CD4-positive, alpha-beta T cell treated with Interleukin-6 at 100 ng/mL for 8 hours (primary cell): ENCODE measurements around the gene SYT11.
"Not testable (repeated sequence)": the region's sequence is repeated elsewhere in the genome, so short reads cannot be mapped to it uniquely, and the experiment has no call there.

Source experiments
- DNase-seq: peaks from one replicate; pipeline ENCODE4 v3.0.0-alpha.2; 2020; ENCODE audit warnings: mixed read lengths, low spot score

Gene SYT11, protein sequence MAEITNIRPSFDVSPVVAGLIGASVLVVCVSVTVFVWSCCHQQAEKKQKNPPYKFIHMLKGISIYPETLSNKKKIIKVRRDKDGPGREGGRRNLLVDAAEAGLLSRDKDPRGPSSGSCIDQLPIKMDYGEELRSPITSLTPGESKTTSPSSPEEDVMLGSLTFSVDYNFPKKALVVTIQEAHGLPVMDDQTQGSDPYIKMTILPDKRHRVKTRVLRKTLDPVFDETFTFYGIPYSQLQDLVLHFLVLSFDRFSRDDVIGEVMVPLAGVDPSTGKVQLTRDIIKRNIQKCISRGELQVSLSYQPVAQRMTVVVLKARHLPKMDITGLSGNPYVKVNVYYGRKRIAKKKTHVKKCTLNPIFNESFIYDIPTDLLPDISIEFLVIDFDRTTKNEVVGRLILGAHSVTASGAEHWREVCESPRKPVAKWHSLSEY

DNA sequence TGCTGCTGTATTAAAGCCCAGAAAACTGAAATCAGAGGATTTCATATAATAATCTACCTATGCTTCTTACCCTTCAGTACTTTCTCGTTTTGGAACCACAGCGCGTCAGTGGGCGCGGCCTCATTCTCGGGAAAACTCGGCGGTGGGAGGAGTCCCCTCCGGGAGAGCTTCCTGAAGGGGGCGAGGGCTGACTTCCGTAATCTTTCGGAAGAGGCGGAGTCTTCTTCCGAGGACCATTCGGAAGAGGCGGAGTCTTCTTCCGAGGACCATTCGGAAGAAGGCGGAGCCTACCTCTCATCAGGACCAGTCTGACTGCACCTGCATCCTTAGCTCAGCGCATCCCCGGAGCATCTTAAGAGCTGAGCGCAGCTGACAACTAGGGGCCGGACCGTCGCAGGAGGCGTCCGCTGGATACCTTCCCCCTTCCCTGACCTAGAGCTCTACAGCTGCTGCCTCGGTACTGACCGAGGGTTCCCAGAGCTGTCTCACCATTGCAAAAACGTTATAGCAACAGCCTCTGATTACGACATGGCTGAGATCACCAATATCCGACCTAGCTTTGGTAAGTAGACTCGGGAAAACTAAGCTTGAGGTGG is at the start of gene SYT11:
Gene SYT11, plus strand, starts transcription at position 334 of the 596 bp plus-strand sequence. Its CDS starts 195 bp downstream, at position 529.
- DNase-seq: peak; percentile 94

DNA sequence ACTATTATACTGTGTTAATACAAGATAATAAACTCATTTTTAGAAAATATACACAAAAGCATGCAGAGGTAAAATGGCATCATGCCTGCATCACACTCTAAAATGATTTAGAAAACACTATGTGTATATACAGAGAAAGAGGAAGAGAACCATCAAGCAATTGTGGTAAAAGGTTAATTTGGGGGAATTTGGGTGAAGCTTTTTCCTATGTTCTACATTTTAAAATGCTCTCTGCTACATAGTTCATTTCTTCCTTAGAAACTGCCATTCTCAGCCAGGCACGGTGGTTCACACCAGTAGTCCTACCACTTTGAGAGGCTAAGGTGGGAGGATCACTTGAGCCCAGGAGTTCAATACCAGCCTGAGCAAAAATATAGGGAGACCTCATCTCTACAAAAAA is 46.5 kb upstream of the SYT11 start:
- no peak for DNase-seq

DNA sequence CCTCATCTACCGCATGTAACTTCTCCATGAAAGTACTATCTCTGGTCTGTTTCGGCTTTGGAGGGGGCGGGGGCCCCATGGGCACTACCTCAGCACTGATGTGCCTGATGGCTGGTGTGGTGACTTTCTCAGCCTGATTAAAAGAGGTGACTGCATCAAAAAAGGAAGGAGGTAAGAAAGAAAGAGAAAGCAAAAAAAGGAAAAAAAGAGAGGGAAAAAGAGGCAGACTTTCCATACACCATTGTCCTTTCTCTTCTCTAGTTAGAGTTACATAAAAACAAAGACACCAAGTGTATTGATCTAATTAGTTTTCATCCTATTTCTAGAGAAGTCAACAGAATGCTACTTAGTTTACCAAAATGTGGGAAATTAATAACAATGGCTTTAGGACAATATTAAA is 45.7 kb upstream of the SYT11 start:
- DNase-seq: no peak

DNA sequence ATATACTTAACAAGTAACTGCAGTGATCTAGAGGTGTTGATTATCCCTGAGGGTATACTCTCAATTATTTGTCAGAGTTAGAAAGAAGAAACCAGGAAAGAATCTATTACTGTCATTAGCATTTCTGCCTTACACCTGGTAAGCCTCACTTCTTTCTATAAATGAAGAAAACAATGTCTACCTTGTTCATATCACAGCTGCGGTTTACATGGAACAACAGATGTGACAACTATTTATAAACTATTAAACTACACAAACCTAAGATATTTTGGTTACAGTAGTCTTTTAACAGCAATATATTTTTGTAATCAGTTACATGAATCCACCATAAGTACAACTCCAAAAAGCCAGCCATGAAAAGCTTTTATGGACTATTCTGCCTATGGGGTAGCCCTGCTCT is 43.0 kb upstream of the SYT11 start:
- no peak for DNase-seq

DNA sequence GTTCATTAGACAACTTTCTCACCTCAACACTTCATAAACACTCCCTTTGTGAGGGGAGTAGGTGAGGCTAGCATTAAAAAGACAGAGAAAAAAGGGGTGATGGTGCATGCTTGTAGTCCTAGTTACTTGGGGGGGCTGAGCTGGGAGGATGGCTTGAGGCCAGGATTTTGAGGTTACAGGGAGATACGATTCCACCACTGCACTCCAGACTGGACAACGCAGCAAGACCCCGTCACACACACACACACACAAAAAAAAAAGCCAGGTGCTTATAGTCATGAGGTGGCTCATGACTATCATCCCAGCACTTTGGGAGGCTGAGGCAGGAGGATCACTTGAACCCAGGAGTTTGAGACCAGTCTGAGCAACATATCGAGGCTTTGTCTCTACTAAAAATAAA is 31.9 kb upstream of the SYT11 start:
- no peak for DNase-seq

DNA sequence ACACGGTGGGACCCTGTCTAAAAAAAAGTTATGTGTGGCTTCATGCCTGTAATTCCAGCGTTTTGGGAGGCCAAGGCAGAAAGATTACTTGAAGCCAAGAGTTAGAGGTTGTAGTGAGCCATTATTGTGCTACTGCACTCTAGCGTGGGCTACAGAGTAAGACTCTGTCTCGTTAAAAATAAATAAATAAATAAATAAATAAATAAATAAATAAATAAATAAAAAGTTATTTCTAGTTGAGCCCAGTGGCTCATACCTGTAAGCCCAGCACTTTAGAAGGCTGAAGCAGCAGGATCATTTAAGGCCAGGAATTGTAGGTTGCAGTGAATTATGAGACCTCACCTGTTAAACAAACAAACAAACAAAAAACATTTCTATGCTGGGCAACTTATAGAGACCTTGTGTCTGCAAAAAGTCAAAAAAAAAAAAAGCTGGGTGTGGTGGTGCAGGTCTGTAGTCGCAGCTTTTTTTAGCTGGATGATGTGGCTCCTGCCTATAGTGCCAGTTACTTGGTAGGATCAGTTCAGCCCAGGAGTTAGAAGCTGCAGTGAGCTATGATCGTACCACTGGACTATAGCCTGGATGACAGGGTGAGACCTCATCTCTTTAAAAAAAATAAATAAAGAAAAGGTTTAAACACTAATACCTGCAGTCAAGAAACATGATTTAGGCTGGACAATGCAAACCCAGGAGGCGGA is 27.9 kb upstream of the SYT11 start:
- no peak for DNase-seq

DNA sequence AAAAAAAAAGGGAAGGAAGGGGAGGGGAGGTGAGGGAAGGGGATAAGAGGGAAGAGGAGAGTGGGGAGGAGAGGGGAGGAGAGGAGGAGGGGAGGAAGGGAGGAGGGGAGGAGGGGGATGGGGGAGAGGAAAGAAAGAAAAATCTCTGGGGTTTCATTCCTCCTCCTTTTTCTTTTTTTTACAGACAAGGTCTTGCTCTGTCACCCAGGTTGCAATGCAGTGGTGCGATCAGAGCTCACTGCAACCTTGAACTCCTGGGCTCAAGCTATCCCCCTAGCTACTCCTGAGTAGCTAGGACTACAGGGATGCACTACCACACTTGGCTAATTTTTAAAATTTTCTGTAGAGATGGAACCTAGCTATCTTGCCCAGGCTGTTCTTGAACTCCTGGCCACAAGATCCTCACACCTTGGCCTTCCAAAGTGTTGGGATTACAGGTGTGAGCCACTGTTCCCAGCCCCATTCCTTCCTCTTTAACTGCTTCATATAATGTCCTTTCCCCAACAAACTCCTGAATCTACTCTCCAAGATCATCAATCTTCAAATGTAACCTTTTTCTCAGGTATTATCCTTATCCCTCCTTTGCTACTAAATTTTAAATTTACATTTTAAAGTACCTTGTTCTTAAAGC is 25.6 kb upstream of the SYT11 start:
- DNase-seq: no peak

DNA sequence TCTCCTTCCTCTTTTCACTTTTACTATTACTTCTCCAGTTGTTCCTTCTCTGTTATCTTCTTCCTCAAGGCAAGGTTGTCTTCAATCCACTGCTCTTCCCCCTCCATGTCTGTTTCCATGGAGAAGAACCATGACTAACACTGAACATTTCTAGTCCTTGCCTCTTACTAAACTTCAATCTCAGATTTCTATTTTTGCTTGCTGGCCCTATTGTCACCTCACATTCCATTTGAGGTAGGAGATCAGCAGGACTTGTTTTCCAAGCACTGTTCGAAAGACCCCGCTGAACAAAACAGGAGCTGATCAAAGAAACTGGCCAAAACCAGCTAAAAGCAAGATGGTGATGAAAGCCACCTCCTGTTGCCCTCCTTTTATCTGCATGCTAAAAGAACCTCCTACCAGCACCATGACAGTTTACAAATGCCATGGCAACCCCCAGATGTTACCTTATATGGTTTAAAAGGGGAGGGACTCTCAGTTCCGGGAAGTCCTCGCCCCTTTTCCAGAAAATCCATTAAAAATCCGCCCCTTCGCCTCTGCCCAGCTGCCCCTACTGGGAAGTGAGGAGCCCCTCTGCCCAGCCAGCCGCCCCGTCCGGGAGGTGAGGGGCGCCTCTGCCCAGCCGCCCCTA is 25.0 kb upstream of the SYT11 start:
- DNase-seq: no peak

DNA sequence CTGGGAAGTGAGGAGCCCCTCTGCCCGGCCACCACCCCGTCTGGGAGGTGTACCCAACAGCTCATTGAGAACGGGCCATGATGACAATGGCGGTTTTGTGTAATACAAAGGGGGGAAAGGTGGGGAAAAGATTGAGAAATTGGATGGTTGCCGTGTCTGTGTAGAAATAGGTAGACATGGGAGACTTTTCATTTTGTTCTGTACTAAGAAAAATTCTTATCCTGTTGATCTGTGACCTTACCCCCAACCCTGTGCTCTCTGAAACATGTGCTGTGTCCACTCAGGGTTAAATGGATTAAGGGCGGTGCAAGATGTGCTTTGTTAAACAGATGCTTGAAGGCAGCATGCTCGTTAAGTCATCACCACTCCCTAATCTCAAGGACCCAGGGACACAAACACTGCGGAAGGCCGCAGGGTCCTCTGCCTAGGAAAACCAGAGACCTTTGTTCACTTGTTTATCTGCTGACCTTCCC is 24.4 kb upstream of the SYT11 start:
- not testable (repeated sequence) for DNase-seq

DNA sequence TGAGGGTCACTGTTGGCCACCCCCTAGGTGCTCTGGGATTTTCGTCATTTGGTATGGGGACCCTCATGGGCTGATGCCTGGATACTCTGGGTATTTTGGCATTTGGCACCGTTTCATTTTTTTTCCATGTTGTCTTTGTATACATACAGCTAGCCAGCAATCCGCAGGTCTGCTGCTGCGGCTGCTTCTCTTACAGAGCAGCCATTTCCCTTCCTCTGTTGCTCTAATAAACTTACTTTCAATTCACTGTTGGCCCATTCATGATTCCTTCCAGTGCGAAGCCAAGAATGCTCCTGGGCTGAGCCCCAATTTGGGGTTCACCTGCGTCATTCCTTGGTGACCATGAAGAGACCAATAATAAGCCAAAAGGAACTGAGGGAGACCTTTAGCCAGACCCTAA is 23.8 kb upstream of the SYT11 start:
- DNase-seq: no peak

DNA sequence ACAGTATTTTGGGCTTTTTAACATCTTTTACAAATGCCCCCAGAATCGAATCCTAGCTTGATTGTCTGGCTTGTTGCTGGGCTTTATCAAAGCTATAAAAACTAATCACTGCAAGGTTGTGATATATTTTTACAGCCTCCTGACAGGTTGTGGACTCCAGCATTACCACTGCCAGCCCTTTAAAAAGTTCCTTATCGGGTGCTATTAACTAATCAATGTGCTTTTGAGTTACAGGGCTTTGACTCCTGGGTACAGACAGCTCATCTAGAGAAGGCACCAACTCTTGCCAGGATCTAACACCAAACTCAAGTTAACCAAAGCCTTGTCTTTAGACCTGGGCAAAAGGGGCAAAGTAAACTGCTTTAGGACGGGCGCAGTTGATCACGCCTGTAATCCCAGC is 19.0 kb upstream of the SYT11 start:
- no peak for DNase-seq

DNA sequence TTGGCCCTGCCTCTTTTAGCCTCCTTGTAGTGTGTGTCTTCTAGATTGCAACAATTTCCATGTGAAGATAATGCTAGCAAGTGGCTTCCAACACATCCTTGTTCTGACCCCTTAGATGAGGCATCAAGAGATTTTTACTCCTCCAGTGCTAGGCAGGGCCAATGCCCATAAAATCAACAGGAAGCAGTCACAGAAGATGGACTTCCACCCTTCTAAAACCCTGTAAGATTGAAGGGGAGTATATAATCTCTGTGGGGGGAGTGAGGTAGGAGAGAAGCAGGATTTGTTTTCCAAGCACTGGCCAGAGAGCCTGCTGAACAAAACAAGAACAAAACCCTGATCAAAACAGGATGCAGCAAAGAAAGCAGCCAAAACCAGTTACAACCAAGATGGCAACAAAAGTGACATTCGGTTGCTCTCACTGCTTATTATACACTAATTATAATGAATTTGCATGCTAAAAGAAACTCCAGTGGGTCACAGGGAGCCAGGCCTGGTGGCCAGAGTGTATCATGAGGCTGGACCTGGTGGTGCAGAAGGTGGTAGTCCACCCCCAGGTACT is 14.4 kb upstream of the SYT11 start:
- DNase-seq: no peak

DNA sequence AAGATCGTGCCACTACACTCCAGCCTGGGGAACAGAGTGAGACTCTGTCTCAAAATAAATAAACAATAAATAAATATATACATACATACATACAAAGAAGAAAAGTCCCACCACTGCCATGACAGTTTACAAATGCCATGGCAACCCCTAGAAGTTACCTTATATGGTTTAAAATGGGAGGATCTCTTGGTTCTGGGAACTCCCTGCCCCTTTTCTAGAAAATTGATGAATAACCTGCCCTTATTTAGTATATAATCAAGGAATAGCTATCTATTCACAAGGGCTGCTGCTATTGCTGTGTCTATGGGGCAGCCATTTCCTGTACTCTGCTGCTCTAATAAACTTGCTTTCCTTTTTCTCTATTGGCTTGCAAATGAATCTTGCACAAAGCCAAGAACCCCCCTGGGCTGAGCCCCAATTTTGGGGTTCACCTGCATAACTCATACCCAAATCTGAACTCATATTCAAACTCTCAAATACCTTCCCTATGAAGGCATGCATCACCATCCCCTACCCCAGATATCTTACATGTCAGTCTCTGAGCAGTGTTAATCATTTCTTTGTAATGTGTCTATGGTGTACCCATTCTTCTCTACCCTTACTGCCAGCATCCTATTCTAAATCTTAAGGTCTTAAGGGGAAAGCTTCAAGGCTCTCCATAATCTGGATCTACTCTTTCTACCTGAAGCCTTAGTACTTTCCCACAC is 11.4 kb upstream of the SYT11 start:
- DNase-seq: no peak

DNA sequence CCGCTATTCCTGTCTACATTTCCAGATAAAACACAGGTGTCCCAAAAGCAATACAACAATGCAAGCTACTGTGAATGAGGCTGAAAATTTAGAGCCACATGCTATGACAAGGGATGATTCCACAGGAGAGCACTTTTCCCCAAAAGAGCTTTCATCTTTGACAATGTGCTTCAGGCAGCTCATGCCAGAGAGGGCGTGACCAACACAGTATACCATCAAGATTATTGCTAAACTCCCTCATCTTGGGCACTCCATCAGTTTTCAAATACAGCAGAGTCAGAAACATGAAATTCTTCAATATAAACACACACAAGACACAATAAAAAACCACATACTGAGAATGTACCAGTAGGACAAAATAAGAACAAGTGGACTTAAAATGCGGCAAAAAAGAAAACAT is 9.0 kb upstream of the SYT11 start:
- DNase-seq: no peak

DNA sequence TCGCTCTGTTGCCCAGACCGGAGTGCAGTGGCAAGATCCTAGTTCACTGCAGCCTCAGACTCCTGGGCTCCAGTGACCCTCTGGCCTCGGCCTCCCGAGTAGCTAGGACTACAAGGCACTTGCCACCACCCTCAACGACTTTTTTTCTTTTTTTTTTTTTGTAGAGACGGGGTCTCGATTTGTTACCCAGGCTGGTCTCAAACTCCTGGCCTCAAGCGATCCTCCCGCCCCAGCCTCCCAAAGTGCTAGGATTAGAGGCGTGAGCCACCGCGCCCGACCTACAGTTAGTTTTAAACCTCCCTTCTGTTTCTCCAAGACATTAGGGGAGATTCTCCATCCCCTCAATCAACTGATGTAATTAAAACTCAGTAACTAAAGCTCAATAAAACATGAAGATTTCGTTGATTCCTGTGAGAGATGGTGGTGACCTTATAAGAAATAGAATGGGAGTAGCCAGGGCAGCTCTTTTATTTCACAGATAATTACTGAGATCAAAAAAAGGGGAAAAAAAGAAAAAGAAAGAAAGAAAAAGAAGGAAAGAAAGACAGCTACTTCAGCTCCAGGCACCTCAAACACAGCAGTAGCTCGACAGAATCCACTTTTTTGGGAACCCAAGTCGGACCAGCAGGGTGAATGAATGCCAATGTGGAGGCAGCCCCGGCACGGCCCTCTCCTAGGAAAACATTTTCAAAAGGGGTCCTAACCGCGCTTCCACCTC is 3.0 kb upstream of the SYT11 start:
- no peak for DNase-seq

DNA sequence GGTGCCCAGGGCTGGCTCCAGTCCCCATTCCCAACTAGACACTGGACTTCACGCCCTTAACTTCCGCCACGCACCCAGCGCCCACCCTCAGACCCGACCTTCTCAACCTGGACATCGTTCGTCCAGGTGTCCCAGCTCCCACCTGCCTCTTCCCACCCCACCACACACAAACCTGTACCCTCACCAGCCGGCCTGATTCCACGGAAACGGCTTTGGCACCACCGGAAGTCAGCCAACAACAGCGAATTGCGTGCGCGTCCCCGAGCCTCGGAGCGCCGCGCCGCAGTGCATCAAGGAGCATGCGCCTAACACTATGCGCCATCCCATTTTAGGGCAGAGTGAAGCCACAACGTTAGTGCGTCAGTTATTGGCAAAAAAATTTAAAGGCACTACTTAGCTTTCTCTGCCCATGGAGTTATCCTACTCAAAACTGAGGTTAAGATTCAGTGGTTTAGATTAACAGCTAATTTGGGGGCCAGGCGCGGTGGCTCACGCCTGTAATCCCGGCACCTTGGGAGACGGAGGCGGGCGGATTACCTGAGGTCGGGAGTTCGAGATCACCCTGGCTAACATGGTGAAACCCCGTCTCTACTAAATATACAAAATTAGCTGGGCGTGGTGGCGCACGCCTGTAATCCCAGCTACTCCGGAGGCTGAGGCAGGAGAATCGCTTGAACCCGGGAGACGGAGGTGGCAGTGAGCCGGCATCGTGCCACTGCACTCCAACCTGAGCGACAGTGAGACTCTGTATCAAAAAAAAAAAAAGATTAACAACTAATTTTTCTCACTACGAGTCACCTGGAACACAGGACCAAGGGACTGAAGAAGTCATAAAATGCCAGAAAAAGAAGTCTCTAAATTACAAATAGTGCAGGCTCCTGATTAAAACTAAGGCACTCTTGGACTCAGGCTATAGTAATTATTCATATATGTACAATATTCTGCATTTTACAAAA is 2.1 kb upstream of the SYT11 start, which contains the start of gene GON4L:
Gene GON4L, minus strand, starts transcription at position 240 of the 956 bp plus-strand sequence. CDS start 3,434 bp downstream, outside the sequence.
- peak; percentile 89 for DNase-seq

DNA sequence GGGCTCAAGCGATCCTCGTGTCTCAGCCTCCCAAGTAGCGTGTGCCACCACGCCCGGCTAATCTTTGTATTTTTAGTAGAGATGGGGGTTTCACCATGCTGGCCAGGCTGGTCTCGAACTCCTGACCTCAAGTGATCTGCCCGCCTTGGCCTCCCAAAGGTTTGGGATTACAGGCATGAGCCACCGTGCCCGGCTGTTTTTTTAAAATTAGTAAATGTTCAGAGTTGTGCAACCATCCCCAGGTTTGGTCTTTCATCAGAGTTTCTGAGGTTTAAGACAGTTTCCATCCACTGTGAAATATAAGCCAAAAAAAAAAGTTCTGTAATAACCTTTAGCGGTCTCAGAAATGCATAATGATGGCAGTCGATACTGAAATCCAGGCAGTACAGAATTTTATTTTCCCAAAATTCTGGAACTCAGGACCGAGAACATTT is 550 bp upstream of the SYT11 start:
- no peak for DNase-seq

DNA sequence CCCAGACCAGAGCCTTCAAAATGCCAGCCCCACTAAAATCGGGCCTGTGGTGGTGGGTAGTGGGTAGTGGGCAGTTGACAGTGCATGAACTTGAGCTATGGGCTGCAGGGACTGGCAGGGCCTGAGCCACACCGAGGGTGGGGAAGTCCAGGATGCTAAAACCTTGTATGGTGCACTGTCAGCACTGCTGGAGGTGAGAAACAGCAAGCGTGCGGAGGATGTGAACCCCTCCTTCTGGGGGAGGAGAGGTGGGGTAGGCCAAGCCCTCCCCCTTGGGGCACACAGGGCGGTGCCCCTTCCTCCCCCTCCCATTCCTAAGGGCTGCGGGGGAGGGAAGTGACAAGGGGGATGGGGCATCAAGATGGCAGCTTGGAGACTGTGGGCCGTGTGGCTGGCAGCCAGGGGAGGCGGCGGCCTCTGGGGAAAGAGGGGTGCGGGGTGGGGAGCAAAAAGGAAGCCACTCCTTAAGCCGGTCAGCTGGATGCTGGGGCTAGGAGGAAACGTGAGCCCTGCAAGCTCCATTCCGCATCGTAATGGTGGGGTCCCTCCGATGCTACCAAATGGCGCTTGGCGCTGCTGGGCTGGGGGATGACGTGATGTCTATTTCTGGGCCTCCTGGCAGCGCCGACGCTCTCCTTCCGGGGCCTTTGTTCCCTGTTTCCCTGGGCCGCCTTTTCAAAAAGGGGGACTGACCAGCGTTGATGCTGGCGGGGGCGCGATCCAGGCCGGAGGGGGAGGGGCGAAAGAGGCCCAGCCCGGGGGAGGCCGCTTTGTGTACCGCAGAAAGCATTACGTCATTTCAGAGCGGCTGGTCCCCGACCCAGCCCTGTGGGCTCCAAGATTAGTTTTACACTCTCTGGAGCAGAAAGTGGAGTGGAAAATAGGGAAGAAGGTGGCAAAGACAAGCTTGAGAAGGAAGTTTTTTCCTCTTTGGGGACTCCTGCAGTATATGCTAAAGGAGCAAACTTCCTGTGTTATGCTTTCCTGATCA is 809 bp downstream of the SYT11 start:
- peak; percentile 46 for DNase-seq
